ENCODE measurements around the gene CLTA.

GRCh38 chr9:36193023-36193422 lies 2.3 kb downstream of the CLTA start:
- TF ChIP-seq JUND (IDR thresholded peaks at IDR 0.05; ENCODE audit: low read length): no peak
- TF ChIP-seq POLR2A (IDR thresholded peaks at IDR 0.05; ENCODE audit: control extremely low read depth in 1 of 2, low read depth in 2 of 2, low read length in 2 of 2): no peak
- no peak for TF ChIP-seq CTCF (IDR thresholded peaks at IDR 0.05; ENCODE audit: control extremely low read depth in 1 of 3, insufficient read depth in 1 of 3, low read depth in 1 of 3, low read length in 3 of 3)
- no peak for TF ChIP-seq SUZ12 (IDR thresholded peaks at IDR 0.05; ENCODE audit: low read length)
- no peak for TF ChIP-seq ATF3 (IDR thresholded peaks at IDR 0.05; ENCODE audit: insufficient read depth, low read depth, low read length)
- TF ChIP-seq EP300 (IDR thresholded peaks at IDR 0.05; ENCODE audit: borderline replicate concordance in 1 of 2, low read depth in 2 of 2, low read length in 2 of 2): no peak
- TF ChIP-seq CHD2 (IDR thresholded peaks at IDR 0.05; ENCODE audit: low read length): no peak
- TF ChIP-seq TAF1 (IDR thresholded peaks at IDR 0.05; ENCODE audit: low read depth, low read length): no peak
- TF ChIP-seq SP2 (IDR thresholded peaks at IDR 0.05; ENCODE audit: low read length): no peak
- TF ChIP-seq CBX5 (IDR thresholded peaks at IDR 0.05; ENCODE audit: low read depth, low read length): no peak
- TF ChIP-seq CEBPB (IDR thresholded peaks at IDR 0.05; ENCODE audit: low read depth, low read length): no peak
- no peak for TF ChIP-seq RFX5 (IDR thresholded peaks at IDR 0.05; ENCODE audit: borderline replicate concordance, low read depth, low read length)
- TF ChIP-seq RXRA (IDR thresholded peaks at IDR 0.05; ENCODE audit: insufficient read depth, low read depth, low read length): no peak
- no peak for TF ChIP-seq JUN (IDR thresholded peaks at IDR 0.05; ENCODE audit: low read depth, low read length)

All from H1 (cell line).